GM23248 (cell line): ENCODE data around the gene CPNE7. TPM values are rescaled to one million over a fixed set of nuclear protein-coding genes. Genes with fewer than 3 reads are reported as not detected.

Experiments
- DNase-seq: peaks from one replicate; pipeline ENCODE4 v3.0.0-alpha.2; 2015
- H2AFZ ChIP-seq: fragments of 200-600 bp; sonication (generic); 2 replicates; pipeline ENCODE4 v1.6.1; 2016; ENCODE audit warnings: antibody characterized with exemption
- H3F3A ChIP-seq: fragments of 200-600 bp; sonication (generic); 2 replicates; pipeline ENCODE4 v1.6.1; 2016; ENCODE audit warnings: mild to moderate bottlenecking, antibody characterized with exemption, mixed run types; ENCODE audit not compliant: insufficient read depth
- H3K27ac ChIP-seq: fragments of 200-600 bp; sonication (generic); 2 replicates; pipeline ENCODE4 v1.5.1; 2016; ENCODE audit warnings: mild to moderate bottlenecking
- H3K27me3 ChIP-seq: fragments of 200-600 bp; sonication (generic); replicated peaks from 2 replicates; pipeline ENCODE4 v1.6.1; 2016; ENCODE audit warnings: mild to moderate bottlenecking; ENCODE audit not compliant: insufficient read depth
- H3K36me3 ChIP-seq: fragments of 200-600 bp; sonication (generic); 2 replicates; pipeline ENCODE4 v1.6.1; 2016; ENCODE audit warnings: low read depth, mild to moderate bottlenecking
- H3K4me1 ChIP-seq: fragments of 200-600 bp; sonication (generic); 2 replicates; pipeline ENCODE4 v1.6.1; 2016; ENCODE audit warnings: mild to moderate bottlenecking; ENCODE audit not compliant: insufficient read depth
- H3K4me2 ChIP-seq: fragments of 200-600 bp; sonication (generic); one replicate; pipeline ENCODE4 v1.6.1; 2016; ENCODE audit warnings: mild to moderate bottlenecking; ENCODE audit not compliant: unreplicated experiment
- H3K4me3 ChIP-seq: fragments of 200-600 bp; sonication (generic); 2 replicates; pipeline ENCODE4 v1.5.1; 2016; ENCODE audit warnings: mild to moderate bottlenecking
- H3K79me2 ChIP-seq: fragments of 200-600 bp; sonication (generic); 2 replicates; pipeline ENCODE4 v1.6.1; 2016; ENCODE audit warnings: mild to moderate bottlenecking; ENCODE audit not compliant: insufficient read depth
- H3K9ac ChIP-seq: fragments of 200-600 bp; sonication (generic); 2 replicates; pipeline ENCODE4 v1.6.1; 2016; ENCODE audit warnings: mild to moderate bottlenecking
- H3K9me2 ChIP-seq: fragments of 200-600 bp; sonication (generic); 2 replicates; pipeline ENCODE4 v1.6.1; 2016; ENCODE audit warnings: mixed run types, mild to moderate bottlenecking, moderate library complexity; ENCODE audit not compliant: insufficient read depth
- H3K9me3 ChIP-seq: fragments of 200-600 bp; sonication (generic); one replicate; pipeline ENCODE4 v1.6.1; 2017; ENCODE audit warnings: low read depth
- H4K20me1 ChIP-seq: fragments of 200-600 bp; sonication (generic); 2 replicates; pipeline ENCODE4 v1.6.0; 2016; ENCODE audit not compliant: insufficient read depth
- EZH2 ChIP-seq: fragments of 200-600 bp; sonication (generic); IDR thresholded peaks from 2 replicates; pipeline ENCODE4 v1.6.1; 2018; ENCODE audit warnings: antibody characterized with exemption, mild to moderate bottlenecking; ENCODE audit not compliant: insufficient read depth, poor library complexity, severe bottlenecking
- EZH2phosphoT487 ChIP-seq: fragments of 200-600 bp; sonication (generic); IDR thresholded peaks from 2 replicates; pipeline ENCODE4 v1.6.1; 2018; ENCODE audit warnings: antibody characterized with exemption, moderate library complexity, mild to moderate bottlenecking, low read depth; ENCODE audit not compliant: insufficient read depth
- WGBS, 2 experiments: methylation state at CpG; one replicate each; pipeline ENCODE4 v1.1.6; 2015 to 2017; ENCODE audit warnings: low lambda C conversion rate in 2 of 2, low coverage in 1 of 2; ENCODE audit errors: missing lambda C conversion rate in 2 of 2; 5-methylcytosine and 5-hydroxymethylcytosine counted together
- in situ Hi-C: fragments of 300-500 bp; cut with MboI; formaldehyde crosslinking; loops from 2 replicates; pipeline ENCODE4 v1.15.0; 2020
- polyA plus RNA-seq: library from polyadenylated mRNA; unstranded; fragments of >200 nt; fragmentation: Nextera tagmentation; extraction: Ambion mirVana; gene quantifications from 2 replicates; pipeline ENCODE4 v1.2.1, GENCODE V29; 2016
- total RNA-seq: library from RNA; depleted of rRNA; stranded (reverse); fragments of >200 nt; shearing (Covaris generic); gene quantifications from 2 replicates; pipeline ENCODE4 v1.2.3, GENCODE V29; 2014

CPNE7 gene
- total and polyA plus RNA-seq, 2 experiments from 2014 or later: 5.3 to 10.1 TPM

- no peak for DNase-seq
- Histone ChIP-seq H3K36me3 (no peaks in the 10 kb centered on the region), H3K4me1 (no peaks in the 10 kb centered on the region), H3K9me3 (no peaks in the 10 kb centered on the region), H3K79me2 (no peaks in the 10 kb centered on the region), H4K20me1 (no peaks in the 10 kb centered on the region), H3F3A (no peaks in the 10 kb centered on the region), H3K27ac (no peak overlapping the region), H3K27me3 (no peaks in the 10 kb centered on the region), H3K9me2 (no peaks in the 10 kb centered on the region), H3K4me2 (no peak overlapping the region), H3K9ac (no peak overlapping the region), H2AFZ (no peak overlapping the region), H3K4me3 (no peak overlapping the region)
- TF ChIP-seq EZH2phosphoT487 (no peak), EZH2 (no peak)
- WGBS, 2 experiments: 65 to 67% methylated on average over 20 of the region's 20 CpGs
- in situ Hi-C loops: no loop called here
These were observed 37.0 kb downstream of the CPNE7 start for GRCh38 chr16:89612415-89613166.

DNA sequence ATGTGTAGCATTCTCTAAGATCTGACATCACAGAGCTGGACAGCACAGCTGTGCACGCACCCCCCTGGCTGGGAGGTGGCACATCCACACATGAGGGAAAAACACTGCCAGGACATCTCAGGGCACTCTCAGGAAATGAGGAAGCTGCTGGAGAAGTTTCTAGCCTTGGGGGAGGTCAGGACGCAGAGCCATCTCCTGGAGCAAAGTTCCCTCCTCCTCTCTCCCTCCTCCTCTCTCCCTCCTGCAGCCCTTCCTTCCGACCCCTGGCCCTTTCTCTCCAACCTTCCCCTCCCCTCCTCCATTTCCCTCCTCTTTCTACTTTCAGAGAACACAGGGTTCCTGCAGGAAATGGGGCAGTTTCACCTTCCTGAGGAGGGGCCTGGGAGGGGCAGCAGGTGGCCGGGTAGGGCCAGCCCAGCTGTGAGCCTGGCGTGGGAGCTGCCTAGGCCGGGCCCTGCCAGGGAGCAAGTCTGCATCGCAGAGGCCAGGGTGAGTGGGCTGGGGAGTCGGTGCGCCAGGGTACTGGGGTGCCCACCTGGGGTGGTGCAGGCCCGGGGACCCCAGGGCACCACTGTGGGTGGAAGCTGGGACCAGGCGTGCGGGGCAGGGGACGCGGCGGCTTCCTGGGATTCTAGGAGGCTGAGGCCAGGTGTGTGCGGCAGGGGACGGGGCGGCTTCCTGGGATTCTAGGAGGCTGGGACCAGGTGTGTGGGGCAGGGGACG lies 37.8 kb downstream of the CPNE7 start, which contains the start of gene DPEP1:
Gene DPEP1, plus strand, starts transcription at position 412 of the 723 bp plus-strand sequence. CDS start 16,769 bp downstream, outside the sequence.
- Histone ChIP-seq H3K4me3 (no peak within 1 kb of the TSS), H3K27ac (no peak within 1 kb of the TSS), H3K4me2 (no peak within 1 kb of the TSS), H3F3A (no peaks in the 10 kb centered on the region; the same call in 1 of the 2 replicates), H3K79me2 (no peaks in the 10 kb centered on the region), H3K9me2 (no peaks in the 10 kb centered on the region), H2AFZ (no peak within 1 kb of the TSS), H3K9ac (no peak within 1 kb of the TSS), H3K36me3 (no peaks in the 10 kb centered on the region), H3K9me3 (no peaks in the 10 kb centered on the region), H3K27me3 (0 out of 2 replicates have a peak, but pooled peaks cover 2% of the 10 kb centered on the region), H3K4me1 (no peaks in the 10 kb centered on the region), H4K20me1 (no peaks in the 10 kb centered on the region)
- in situ Hi-C loops: no loop called here
- DNase-seq: no peak
- 81 to 84% methylated on average over 6 to 19 of the region's 19 CpGs for WGBS, 2 experiments
- no peak for TF ChIP-seq EZH2phosphoT487
- TF ChIP-seq EZH2: no peak

- DNase-seq: no peak
- H3K4me1 ChIP-seq: no peaks in the 10 kb centered on the region
- 0 out of 2 replicates have a peak, but pooled peaks cover 3% of the 10 kb centered on the region for H3K27me3 ChIP-seq
- no peak overlapping the region for H3K9ac ChIP-seq
- H3K36me3 ChIP-seq: no peaks in the 10 kb centered on the region
- no peaks in the 10 kb centered on the region for H3K79me2 ChIP-seq
- TF ChIP-seq EZH2 (no peak), EZH2phosphoT487 (no peak)
- H3F3A ChIP-seq: no peaks in the 10 kb centered on the region; the same call in 1 of the 2 replicates
- H3K4me3 ChIP-seq: no peak overlapping the region
- no peaks in the 10 kb centered on the region for H4K20me1 ChIP-seq
- H3K9me3 ChIP-seq: no peaks in the 10 kb centered on the region
- no peak overlapping the region for H3K27ac ChIP-seq
- H2AFZ ChIP-seq: no peak overlapping the region
- WGBS, 2 experiments: 88 to 89% methylated on average over 16 to 22 of the region's 22 CpGs
- no peaks in the 10 kb centered on the region for H3K9me2 ChIP-seq
- H3K4me2 ChIP-seq: no peak overlapping the region
- in situ Hi-C loops: no loop called here
These were observed 38.4 kb downstream of the CPNE7 start for GRCh38 chr16:89613954-89614459.

- H3K4me1 ChIP-seq: no peaks in the 10 kb centered on the region
- H3F3A ChIP-seq: no peaks in the 10 kb centered on the region; the same call in 1 of the 2 replicates
- no peak overlapping the region for H2AFZ ChIP-seq
- H4K20me1 ChIP-seq: no peaks in the 10 kb centered on the region
- no peak overlapping the region for H3K4me2 ChIP-seq
- H3K9ac ChIP-seq: no peak overlapping the region
- H3K79me2 ChIP-seq: no peaks in the 10 kb centered on the region
- H3K4me3 ChIP-seq: no peak overlapping the region
- no peaks in the 10 kb centered on the region for H3K9me2 ChIP-seq
- TF ChIP-seq EZH2 (no peak), EZH2phosphoT487 (no peak)
- H3K9me3 ChIP-seq: no peaks in the 10 kb centered on the region
- H3K36me3 ChIP-seq: no peaks in the 10 kb centered on the region
- WGBS, 2 experiments: 73 to 76% methylated on average over 12 to 13 of the region's 13 CpGs
- no peak for DNase-seq
- peaks cover 3% of the 10 kb centered on the region; the same call in 1 of the 2 replicates for H3K27me3 ChIP-seq
- H3K27ac ChIP-seq: no peak overlapping the region
- in situ Hi-C loops: no loop called here
These were observed 39.6 kb downstream of the CPNE7 start for GRCh38 chr16:89615176-89615575.
